Tibial nerve (tissue), 4 donors: ENCODE measurements around the gene C1orf232. TPM values are rescaled to one million over a fixed set of nuclear protein-coding genes. Genes with fewer than 3 reads are reported as not detected.

Experiments
- DNase-seq, 2 donors: peaks; one replicate each; pipeline ENCODE4 v3.0.0-alpha.2; 2019; ENCODE audit warnings: low spot score in 2 of 2
- H3K27ac ChIP-seq, 4 donors: fragments of 200-600 bp; sonication (generic) in 3 of 4; one replicate each; pipeline ENCODE4 v1.5.1; 2017 to 2019; ENCODE audit warnings: mild to moderate bottlenecking in 1 of 4
- H3K27me3 ChIP-seq, 2 donors: fragments of 200-600 bp; sonication (generic) in 1 of 2; one replicate each; pipeline versions ENCODE4 v1.5.1 to v1.6.0; 2017 to 2019
- H3K36me3 ChIP-seq, 3 donors: fragments of 200-600 bp; sonication (generic); one replicate each; pipeline ENCODE4 v1.5.1; 2018 to 2019
- H3K4me1 ChIP-seq, 4 donors: fragments of 200-600 bp; sonication (generic) in 3 of 4; one replicate each; pipeline ENCODE4 v1.5.1; 2017 to 2019
- H3K4me3 ChIP-seq, 4 donors: fragments of 200-600 bp; sonication (generic) in 3 of 4; one replicate each; pipeline ENCODE4 v1.5.1; 2017 to 2019; ENCODE audit warnings: mild to moderate bottlenecking in 1 of 4, moderate library complexity in 1 of 4
- H3K9me3 ChIP-seq, 4 donors: fragments of 200-600 bp; sonication (generic) in 3 of 4; one replicate each; pipeline ENCODE4 v1.5.1; 2017 to 2019
- CTCF ChIP-seq, 5 experiments: fragments of 200-600 bp in 3 of 5; fragments of 450-650 bp in 2 of 5; sonication (generic) in 3 of 5; IDR thresholded peaks; one replicate each; pipeline ENCODE4 v1.5.1; 2016 to 2019; ENCODE audit warnings: antibody characterized with exemption in 5 of 5, mild to moderate bottlenecking in 3 of 5, moderate library complexity in 2 of 5
- EP300 ChIP-seq, 2 donors: sonication (generic); formaldehyde crosslinking; IDR thresholded peaks; one replicate each; pipeline ENCODE4 v1.6.1; 2017; ENCODE audit warnings: antibody characterized with exemption in 2 of 2, mild to moderate bottlenecking in 1 of 2
- POLR2A ChIP-seq, 2 donors: fragments of 450-650 bp; IDR thresholded peaks; one replicate each; pipeline ENCODE4 v1.6.1; 2017; ENCODE audit warnings: antibody characterized with exemption in 2 of 2, mild to moderate bottlenecking in 2 of 2, moderate library complexity in 2 of 2
- WGBS, 2 donors: methylation state at CpG; one replicate each; pipeline ENCODE4 v1.1.5; 2018; 5-methylcytosine and 5-hydroxymethylcytosine counted together
- total RNA-seq, 4 donors: library from RNA; depleted of rRNA; stranded (reverse); fragments of >200 nt; gene quantifications; one replicate each; pipeline ENCODE4 v1.1.0, GENCODE V29; 2016

Gene C1orf232
- total RNA-seq, result not detected

GRCh38 chr1:26168410-26169197, at the start of gene C1orf232:
Gene C1orf232 (minus strand): TSS chr1:26168963. CDS start chr1:26168499, 464 bp downstream.
- no peak for DNase-seq
- Histone ChIP-seq H3K27ac (peak within 1 kb of the TSS; percentile 69 to 86 (median 85)), H3K4me1 (peaks cover 0 to 33% (median 11%) of the 10 kb centered on the region in 4 donors), H3K36me3 (peaks cover 0 to 18% (median 0%) of the 10 kb centered on the region in 3 donors), H3K27me3 (no peaks in the 10 kb centered on the region), H3K9me3 (no peaks in the 10 kb centered on the region), H3K4me3 (peak within 1 kb of the TSS; percentile 84 to 96 (median 87))
- TF ChIP-seq CTCF (IDR thresholded peaks at IDR 0.05), result no peak
- no peak for TF ChIP-seq EP300 (IDR thresholded peaks at IDR 0.05)
- no peak for TF ChIP-seq POLR2A (IDR thresholded peaks at IDR 0.05)
- WGBS, 2 donors, result 57 to 72% methylated on average over 5 of the region's 5 CpGs

DNA sequence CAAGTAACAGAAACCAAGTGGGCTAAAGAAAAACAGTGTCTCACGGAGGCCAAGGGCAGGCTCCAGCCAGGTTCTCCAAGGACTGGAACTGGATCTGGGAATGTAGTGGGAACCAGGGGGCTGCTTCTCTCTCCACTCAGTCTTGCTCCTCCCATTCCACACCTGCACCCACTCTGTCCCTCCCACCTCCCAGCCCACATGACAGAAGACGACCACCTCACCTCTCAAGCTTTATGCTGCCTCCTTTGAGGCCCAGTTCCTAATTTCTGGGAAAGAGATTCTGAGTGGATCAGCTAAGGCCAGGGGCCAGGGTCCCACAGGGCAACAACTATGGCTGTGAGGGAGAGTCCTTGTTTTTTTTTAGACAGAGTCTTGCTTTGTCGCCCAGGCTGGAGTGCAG, 46.5 kb upstream of the C1orf232 start:
- Histone ChIP-seq H3K4me1 (no peaks in the 10 kb centered on the region), H3K27me3 (peaks cover 0 to 14% of the 10 kb centered on the region in 2 donors), H3K36me3 (no peaks in the 10 kb centered on the region), H3K4me3 (no peak overlapping the region), H3K9me3 (no peaks in the 10 kb centered on the region), H3K27ac (no peak overlapping the region)
- no peak for DNase-seq
- TF ChIP-seq POLR2A (IDR thresholded peaks at IDR 0.05) (no peak), CTCF (IDR thresholded peaks at IDR 0.05) (no peak), EP300 (IDR thresholded peaks at IDR 0.05) (no peak)
- WGBS, 2 donors, result 25 to 41% methylated on average over 3 of the region's 3 CpGs

DNA sequence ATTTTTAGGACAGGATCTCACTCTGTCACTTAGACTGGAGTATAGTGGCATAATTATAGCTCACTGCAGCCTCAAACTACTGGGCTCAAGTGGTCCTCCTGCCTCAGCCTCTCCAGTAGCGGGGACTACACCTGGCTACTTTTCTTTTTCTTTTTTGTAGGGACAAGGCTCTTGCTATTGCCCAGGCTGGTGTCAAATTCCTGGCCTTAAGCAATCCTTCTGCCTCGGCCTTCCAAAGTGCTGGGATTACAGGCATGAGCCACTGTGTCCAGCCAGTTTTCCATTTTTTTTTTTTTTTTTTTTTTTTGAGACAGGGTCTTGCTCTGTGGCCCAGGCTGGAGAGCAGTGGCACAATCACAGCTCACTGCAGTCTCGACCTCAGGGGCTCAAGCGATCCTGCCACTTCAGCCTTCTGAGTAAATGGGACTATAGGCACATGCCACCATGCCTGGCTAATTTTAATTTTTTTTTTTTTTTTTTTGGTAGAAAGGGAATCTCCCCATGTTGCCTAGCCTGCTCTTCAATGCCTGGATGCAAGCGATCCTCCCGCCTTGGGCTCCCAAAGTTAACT, 44.7 kb upstream of the C1orf232 start:
- TF ChIP-seq POLR2A (IDR thresholded peaks at IDR 0.05) (no peak), EP300 (IDR thresholded peaks at IDR 0.05) (no peak), CTCF (IDR thresholded peaks at IDR 0.05) (no peak)
- 78 to 83% methylated on average over 6 of the region's 6 CpGs for WGBS, 2 donors
- no peak for DNase-seq
- H3K4me1 ChIP-seq, result no peaks in the 10 kb centered on the region
- no peaks in the 10 kb centered on the region for H3K9me3 ChIP-seq
- no peaks in the 10 kb centered on the region for H3K36me3 ChIP-seq
- no peak overlapping the region for H3K4me3 ChIP-seq
- H3K27me3 ChIP-seq, result peaks cover 0 to 14% of the 10 kb centered on the region in 2 donors
- no peak overlapping the region for H3K27ac ChIP-seq

DNA sequence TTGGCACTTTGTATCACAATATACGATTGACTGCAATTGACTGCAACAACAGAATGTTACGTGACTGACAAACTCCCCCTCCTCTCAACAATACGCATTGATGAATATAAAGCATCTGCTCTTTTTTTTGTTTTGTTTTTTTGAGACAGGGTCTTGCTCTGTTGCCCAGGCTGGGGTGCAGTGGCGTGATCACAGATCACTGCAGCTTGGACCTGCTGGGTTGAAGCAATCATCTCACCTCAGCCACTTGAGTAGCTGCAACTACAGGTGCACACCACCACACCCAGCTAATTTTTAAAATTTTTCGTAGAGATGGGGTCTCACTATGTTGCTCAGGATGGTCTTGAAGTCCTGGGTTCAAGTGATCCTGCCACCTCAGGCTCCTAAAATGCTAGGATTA, 44.0 kb upstream of the C1orf232 start:
- no peak overlapping the region for H3K4me3 ChIP-seq
- TF ChIP-seq CTCF (IDR thresholded peaks at IDR 0.05) (no peak), EP300 (IDR thresholded peaks at IDR 0.05) (no peak), POLR2A (IDR thresholded peaks at IDR 0.05) (no peak)
- no peaks in the 10 kb centered on the region for H3K36me3 ChIP-seq
- WGBS, 2 donors, result 83 to 85% methylated on average over 5 of the region's 5 CpGs
- no peak for DNase-seq
- peaks cover 0 to 7% of the 10 kb centered on the region in 2 donors for H3K27me3 ChIP-seq
- H3K9me3 ChIP-seq, result no peaks in the 10 kb centered on the region
- H3K27ac ChIP-seq, result no peak overlapping the region
- no peaks in the 10 kb centered on the region for H3K4me1 ChIP-seq
